WTC11 (cell line): Measurements from ENCODE around the gene GPC2. TPM values are rescaled to one million over a fixed set of nuclear protein-coding genes. Genes with fewer than 3 reads are reported as not detected.

Source experiments
- AFF4 ChIP-seq: sonication (generic); formaldehyde crosslinking; IDR thresholded peaks from 2 replicates; pipeline ENCODE4 v1.8.1; 2023; ENCODE audit warnings: mild to moderate bottlenecking, missing genetic modification reagents, borderline replicate concordance
- ATF1 ChIP-seq: sonication (generic); formaldehyde crosslinking; IDR thresholded peaks from 2 replicates; pipeline ENCODE4 v1.8.1; 2023; ENCODE audit warnings: mild to moderate bottlenecking, moderate library complexity, missing genetic modification reagents
- CBFB ChIP-seq: sonication (generic); formaldehyde crosslinking; IDR thresholded peaks from 2 replicates; pipeline ENCODE4 v1.8.1; 2022; ENCODE audit warnings: mild to moderate bottlenecking, low read depth, missing genetic modification reagents
- ELF4 ChIP-seq: sonication (generic); formaldehyde crosslinking; IDR thresholded peaks from 2 replicates; pipeline ENCODE4 v1.8.1; 2022; ENCODE audit warnings: low read depth, mild to moderate bottlenecking, moderate library complexity, missing genetic modification reagents
- ESRRA ChIP-seq: sonication (generic); formaldehyde crosslinking; IDR thresholded peaks from 2 replicates; pipeline ENCODE4 v1.8.1; 2022; ENCODE audit warnings: mild to moderate bottlenecking, missing genetic modification reagents, borderline replicate concordance
- FOXK1 ChIP-seq: sonication (generic); formaldehyde crosslinking; IDR thresholded peaks from 2 replicates; pipeline ENCODE4 v1.8.0; 2022; ENCODE audit warnings: mild to moderate bottlenecking, moderate library complexity, missing genetic modification reagents
- FOXP1 ChIP-seq: sonication (generic); formaldehyde crosslinking; IDR thresholded peaks from 2 replicates; pipeline ENCODE4 v1.8.0; 2022; ENCODE audit warnings: missing genetic modification reagents, mild to moderate bottlenecking, moderate library complexity, borderline replicate concordance
- GTF2I ChIP-seq: fragments of 250-450 bp; sonication (Bioruptor Pico); conservative IDR thresholded peaks from 2 replicates; pipeline ENCODE4 v1.4.0; 2021; ENCODE audit warnings: mild to moderate bottlenecking
- JAZF1 ChIP-seq: fragments of 250-450 bp; sonication (Bioruptor Pico); IDR thresholded peaks from 2 replicates; pipeline ENCODE4 v1.9.0; 2021; ENCODE audit warnings: moderate library complexity, mild to moderate bottlenecking, inconsistent platforms
- NFE2L1 ChIP-seq: sonication (generic); formaldehyde crosslinking; IDR thresholded peaks from 2 replicates; pipeline ENCODE4 v1.8.1; 2023; ENCODE audit warnings: missing genetic modification reagents
- RELA ChIP-seq: sonication (generic); formaldehyde crosslinking; IDR thresholded peaks from 2 replicates; pipeline ENCODE4 v1.8.1; 2022; ENCODE audit warnings: missing genetic modification reagents, mild to moderate bottlenecking, borderline replicate concordance
- TP53 ChIP-seq: sonication (generic); formaldehyde crosslinking; IDR thresholded peaks from 2 replicates; pipeline ENCODE4 v1.8.1; 2023; ENCODE audit warnings: mild to moderate bottlenecking, missing genetic modification reagents
- ZNF416 ChIP-seq: fragments of 250-450 bp; sonication (Bioruptor Pico); IDR thresholded peaks from 2 replicates; pipeline ENCODE4 v1.9.0; 2021; ENCODE audit warnings: mild to moderate bottlenecking, inconsistent platforms
- ZNF423 ChIP-seq: fragments of 250-450 bp; sonication (Bioruptor Pico); IDR thresholded peaks from 2 replicates; pipeline ENCODE4 v2.1.2; 2022; ENCODE audit warnings: mild to moderate bottlenecking, moderate library complexity
- ZNF532 ChIP-seq: fragments of 250-450 bp; sonication (Bioruptor Pico); IDR thresholded peaks from 2 replicates; pipeline ENCODE4 v1.9.0; 2021; ENCODE audit warnings: mild to moderate bottlenecking, borderline replicate concordance
- ZNF671 ChIP-seq: fragments of 250-450 bp; sonication (Bioruptor Pico); IDR thresholded peaks from 2 replicates; pipeline ENCODE4 v1.8.0; 2021; ENCODE audit warnings: mild to moderate bottlenecking
- total RNA-seq: library from RNA; stranded (reverse); gene quantifications from 3 replicates; pipeline ENCODE4 v1.2.3, GENCODE V29; 2021
- TF ChIP-seq, protein P1 (sequence below): fragments of 250-450 bp; sonication (Bioruptor Pico); IDR thresholded peaks from 2 replicates; pipeline ENCODE4 v1.9.0; 2021; ENCODE audit warnings: mild to moderate bottlenecking
- TF ChIP-seq, protein P2 (sequence below): fragments of 250-450 bp; sonication (Bioruptor Pico); IDR thresholded peaks from 2 replicates; pipeline ENCODE4 v1.8.0; 2021; ENCODE audit warnings: mild to moderate bottlenecking
- TF ChIP-seq, protein P3 (sequence below): sonication (generic); formaldehyde crosslinking; IDR thresholded peaks from 2 replicates; pipeline ENCODE4 v1.8.1; 2023; ENCODE audit warnings: mild to moderate bottlenecking, moderate library complexity, missing genetic modification reagents
- TF ChIP-seq, protein P4 (sequence below): fragments of 250-450 bp; sonication (Bioruptor Pico); IDR thresholded peaks from 2 replicates; pipeline ENCODE4 v1.9.0; 2021; ENCODE audit warnings: moderate library complexity, mild to moderate bottlenecking, inconsistent platforms, borderline replicate concordance
- TF ChIP-seq, protein P5 (sequence below): fragments of 200-600 bp; IDR thresholded peaks from 2 replicates; pipeline ENCODE4 v1.8.0; 2022; ENCODE audit warnings: antibody characterized with exemption
- TF ChIP-seq, protein P6 (sequence below): sonication (generic); formaldehyde crosslinking; IDR thresholded peaks from 2 replicates; pipeline ENCODE4 v1.8.0; 2022; ENCODE audit warnings: mild to moderate bottlenecking, missing genetic modification reagents
- TF ChIP-seq, protein P7 (sequence below): sonication (generic); formaldehyde crosslinking; conservative IDR thresholded peaks from 2 replicates; pipeline ENCODE4 v1.8.1; 2022; ENCODE audit warnings: mild to moderate bottlenecking, missing genetic modification reagents

GPC2 gene
- total RNA-seq, 1 experiment from 2014 or later: 52.1 TPM

DNA sequence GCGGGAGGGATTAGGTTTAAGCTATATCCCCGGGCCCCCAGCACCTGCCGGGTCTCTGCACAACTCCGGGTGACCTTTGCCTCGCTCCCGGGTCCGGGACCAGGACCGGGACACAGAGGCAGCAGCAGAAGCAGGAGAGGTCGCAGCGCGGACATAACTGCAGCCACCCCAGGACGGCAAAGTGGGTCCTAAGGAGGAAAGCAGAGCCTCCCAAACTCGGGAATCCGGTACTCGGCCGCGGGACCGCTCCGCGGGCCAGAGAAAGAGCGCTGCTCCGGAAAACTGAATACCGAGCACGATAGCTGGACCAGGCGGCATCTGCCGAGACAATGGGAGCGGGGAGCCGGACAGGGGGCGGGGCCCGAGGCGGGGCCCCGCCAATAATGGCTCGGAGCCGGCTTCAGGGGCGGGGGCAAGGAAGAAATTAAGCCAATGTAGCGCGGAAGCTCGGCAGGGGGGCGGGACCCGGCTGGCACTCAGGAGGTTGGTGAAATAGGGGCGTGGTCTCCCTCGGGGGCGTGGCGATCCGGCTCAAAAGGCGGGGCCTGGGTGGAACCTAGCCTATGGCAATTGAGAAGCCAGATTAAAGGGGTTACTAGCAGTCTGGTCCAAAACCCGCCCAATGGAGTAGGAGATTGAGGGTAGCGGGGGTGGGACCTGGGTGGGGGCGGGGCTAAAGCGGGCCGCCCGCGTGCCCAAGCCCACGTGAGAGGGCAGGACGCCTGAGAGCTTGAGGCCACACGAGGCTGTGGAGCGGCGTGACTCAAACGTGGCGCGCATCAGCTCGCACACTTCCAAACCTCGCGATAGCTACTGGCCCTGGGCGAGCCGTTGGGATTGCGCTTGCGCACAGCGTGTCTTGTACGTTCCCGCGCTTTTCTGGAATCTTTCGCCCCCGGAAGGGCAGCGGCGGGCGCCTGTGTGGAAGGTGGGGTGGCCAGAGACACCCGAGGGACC lies at the start of gene GPC2, which contains the start of gene STAG3 (continued):
- TF ChIP-seq NFE2L1 (peak; percentile 97; the same call in 1 of the 2 replicates), CBFB (peak; percentile 69; the same call in 1 of the 2 replicates), JAZF1 (CRISPR knock-in tag) (no peak), ATF1 (CRISPR knock-in tag) (peak; percentile 90; the same call in 1 of the 2 replicates), ZNF416 (CRISPR knock-in tag) (no peak), ELF4 (CRISPR knock-in tag) (peak; percentile 79; the same call in 1 of the 2 replicates), AFF4 (peak; percentile 81; the same call in 1 of the 2 replicates), ESRRA (CRISPR knock-in tag) (peak; percentile 97), RELA (CRISPR knock-in tag) (peak; percentile 97), ZNF532 (CRISPR knock-in tag) (peak; percentile 41; the same call in 1 of the 2 replicates), ZNF671 (CRISPR knock-in tag) (no peak), ZNF423 (no peak), GTF2I (no peak), TP53 (CRISPR knock-in tag) (peak; percentile 97), FOXP1 (CRISPR knock-in tag) (peak; percentile 99), FOXK1 (CRISPR knock-in tag) (peak; percentile 96)
- TF ChIP-seq, protein P1, sequence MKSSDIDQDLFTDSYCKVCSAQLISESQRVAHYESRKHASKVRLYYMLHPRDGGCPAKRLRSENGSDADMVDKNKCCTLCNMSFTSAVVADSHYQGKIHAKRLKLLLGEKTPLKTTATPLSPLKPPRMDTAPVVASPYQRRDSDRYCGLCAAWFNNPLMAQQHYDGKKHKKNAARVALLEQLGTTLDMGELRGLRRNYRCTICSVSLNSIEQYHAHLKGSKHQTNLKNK (CRISPR knock-in tag): no peak
- TF ChIP-seq, protein P2, sequence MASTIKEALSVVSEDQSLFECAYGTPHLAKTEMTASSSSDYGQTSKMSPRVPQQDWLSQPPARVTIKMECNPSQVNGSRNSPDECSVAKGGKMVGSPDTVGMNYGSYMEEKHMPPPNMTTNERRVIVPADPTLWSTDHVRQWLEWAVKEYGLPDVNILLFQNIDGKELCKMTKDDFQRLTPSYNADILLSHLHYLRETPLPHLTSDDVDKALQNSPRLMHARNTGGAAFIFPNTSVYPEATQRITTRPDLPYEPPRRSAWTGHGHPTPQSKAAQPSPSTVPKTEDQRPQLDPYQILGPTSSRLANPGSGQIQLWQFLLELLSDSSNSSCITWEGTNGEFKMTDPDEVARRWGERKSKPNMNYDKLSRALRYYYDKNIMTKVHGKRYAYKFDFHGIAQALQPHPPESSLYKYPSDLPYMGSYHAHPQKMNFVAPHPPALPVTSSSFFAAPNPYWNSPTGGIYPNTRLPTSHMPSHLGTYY (CRISPR knock-in tag): no peak
- TF ChIP-seq, protein P3, sequence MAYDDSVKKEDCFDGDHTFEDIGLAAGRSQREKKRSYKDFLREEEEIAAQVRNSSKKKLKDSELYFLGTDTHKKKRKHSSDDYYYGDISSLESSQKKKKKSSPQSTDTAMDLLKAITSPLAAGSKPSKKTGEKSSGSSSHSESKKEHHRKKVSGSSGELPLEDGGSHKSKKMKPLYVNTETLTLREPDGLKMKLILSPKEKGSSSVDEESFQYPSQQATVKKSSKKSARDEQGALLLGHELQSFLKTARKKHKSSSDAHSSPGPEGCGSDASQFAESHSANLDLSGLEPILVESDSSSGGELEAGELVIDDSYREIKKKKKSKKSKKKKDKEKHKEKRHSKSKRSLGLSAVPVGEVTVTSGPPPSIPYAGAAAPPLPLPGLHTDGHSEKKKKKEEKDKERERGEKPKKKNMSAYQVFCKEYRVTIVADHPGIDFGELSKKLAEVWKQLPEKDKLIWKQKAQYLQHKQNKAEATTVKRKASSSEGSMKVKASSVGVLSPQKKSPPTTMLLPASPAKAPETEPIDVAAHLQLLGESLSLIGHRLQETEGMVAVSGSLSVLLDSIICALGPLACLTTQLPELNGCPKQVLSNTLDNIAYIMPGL (CRISPR knock-in tag): 0 out of 2 replicates have a peak, but pooled peaks have one; percentile 75
- TF ChIP-seq, protein P4, sequence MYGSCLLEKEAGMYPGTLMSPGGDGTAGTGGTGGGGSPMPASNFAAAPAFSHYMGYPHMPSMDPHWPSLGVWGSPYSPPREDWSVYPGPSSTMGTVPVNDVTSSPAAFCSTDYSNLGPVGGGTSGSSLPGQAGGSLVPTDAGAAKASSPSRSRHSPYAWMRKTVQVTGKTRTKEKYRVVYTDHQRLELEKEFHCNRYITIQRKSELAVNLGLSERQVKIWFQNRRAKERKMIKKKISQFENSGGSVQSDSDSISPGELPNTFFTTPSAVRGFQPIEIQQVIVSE (CRISPR knock-in tag): no peak
- TF ChIP-seq, protein P5, sequence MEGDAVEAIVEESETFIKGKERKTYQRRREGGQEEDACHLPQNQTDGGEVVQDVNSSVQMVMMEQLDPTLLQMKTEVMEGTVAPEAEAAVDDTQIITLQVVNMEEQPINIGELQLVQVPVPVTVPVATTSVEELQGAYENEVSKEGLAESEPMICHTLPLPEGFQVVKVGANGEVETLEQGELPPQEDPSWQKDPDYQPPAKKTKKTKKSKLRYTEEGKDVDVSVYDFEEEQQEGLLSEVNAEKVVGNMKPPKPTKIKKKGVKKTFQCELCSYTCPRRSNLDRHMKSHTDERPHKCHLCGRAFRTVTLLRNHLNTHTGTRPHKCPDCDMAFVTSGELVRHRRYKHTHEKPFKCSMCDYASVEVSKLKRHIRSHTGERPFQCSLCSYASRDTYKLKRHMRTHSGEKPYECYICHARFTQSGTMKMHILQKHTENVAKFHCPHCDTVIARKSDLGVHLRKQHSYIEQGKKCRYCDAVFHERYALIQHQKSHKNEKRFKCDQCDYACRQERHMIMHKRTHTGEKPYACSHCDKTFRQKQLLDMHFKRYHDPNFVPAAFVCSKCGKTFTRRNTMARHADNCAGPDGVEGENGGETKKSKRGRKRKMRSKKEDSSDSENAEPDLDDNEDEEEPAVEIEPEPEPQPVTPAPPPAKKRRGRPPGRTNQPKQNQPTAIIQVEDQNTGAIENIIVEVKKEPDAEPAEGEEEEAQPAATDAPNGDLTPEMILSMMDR: no peak
- TF ChIP-seq, protein P6, sequence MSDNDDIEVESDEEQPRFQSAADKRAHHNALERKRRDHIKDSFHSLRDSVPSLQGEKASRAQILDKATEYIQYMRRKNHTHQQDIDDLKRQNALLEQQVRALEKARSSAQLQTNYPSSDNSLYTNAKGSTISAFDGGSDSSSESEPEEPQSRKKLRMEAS (CRISPR knock-in tag): peak; percentile 99
- TF ChIP-seq, protein P7, sequence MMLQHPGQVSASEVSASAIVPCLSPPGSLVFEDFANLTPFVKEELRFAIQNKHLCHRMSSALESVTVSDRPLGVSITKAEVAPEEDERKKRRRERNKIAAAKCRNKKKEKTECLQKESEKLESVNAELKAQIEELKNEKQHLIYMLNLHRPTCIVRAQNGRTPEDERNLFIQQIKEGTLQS (CRISPR knock-in tag): peak; percentile 78
